ENCODE results near the gene ARL2BP. TPM values are rescaled to one million over a fixed set of nuclear protein-coding genes. Genes with fewer than 3 reads are reported as not detected.
A peak's percentile ranks its signal among the peaks of the same experiment; 100 is the strongest.

The ARL2BP gene
- total and polyA plus RNA-seq, 2 donors from 2014 or later, result 53.9 to 61.5 TPM

DNA sequence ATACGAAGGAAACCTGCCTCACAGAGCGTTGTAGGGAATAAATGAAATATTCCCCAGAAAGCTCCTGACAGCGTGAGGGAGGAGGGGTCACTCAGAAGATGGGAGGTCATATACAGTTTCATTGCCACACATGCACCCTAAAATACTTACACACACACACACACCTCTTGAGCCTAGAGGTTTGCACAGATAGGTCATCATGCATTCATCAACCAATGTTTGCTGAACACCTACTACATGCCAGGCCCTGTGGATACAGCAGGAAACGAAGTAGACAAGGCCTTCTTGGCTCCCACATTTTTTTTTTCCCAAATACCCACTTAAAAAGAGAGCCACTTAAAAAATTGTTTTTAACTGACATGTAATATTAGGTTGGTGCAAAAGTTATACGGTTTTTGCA, 40.3 kb downstream of the ARL2BP start:
- TF ChIP-seq, protein P1, sequence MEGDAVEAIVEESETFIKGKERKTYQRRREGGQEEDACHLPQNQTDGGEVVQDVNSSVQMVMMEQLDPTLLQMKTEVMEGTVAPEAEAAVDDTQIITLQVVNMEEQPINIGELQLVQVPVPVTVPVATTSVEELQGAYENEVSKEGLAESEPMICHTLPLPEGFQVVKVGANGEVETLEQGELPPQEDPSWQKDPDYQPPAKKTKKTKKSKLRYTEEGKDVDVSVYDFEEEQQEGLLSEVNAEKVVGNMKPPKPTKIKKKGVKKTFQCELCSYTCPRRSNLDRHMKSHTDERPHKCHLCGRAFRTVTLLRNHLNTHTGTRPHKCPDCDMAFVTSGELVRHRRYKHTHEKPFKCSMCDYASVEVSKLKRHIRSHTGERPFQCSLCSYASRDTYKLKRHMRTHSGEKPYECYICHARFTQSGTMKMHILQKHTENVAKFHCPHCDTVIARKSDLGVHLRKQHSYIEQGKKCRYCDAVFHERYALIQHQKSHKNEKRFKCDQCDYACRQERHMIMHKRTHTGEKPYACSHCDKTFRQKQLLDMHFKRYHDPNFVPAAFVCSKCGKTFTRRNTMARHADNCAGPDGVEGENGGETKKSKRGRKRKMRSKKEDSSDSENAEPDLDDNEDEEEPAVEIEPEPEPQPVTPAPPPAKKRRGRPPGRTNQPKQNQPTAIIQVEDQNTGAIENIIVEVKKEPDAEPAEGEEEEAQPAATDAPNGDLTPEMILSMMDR (IDR thresholded peaks at IDR 0.05; ENCODE audit: borderline replicate concordance, extremely low read depth, insufficient read depth), result no peak
- no peaks in the 10 kb centered on the region for H3K36me3 ChIP-seq (ENCODE audit: control insufficient read depth in 2 of 3, insufficient read depth in 3 of 3, low read length in 3 of 3)
- H3K4me1 ChIP-seq (ENCODE audit: control insufficient read depth in 2 of 3, insufficient read depth in 2 of 3, low read depth in 1 of 3, low read length in 3 of 3), result peaks cover 0 to 4% (median 0%) of the 10 kb centered on the region in 3 donors
- DNase-seq, result no peak
- H3K9me3 ChIP-seq (ENCODE audit: control insufficient read depth in 2 of 3, insufficient read depth in 1 of 3, low read length in 3 of 3), result no peaks in the 10 kb centered on the region
- no peaks in the 10 kb centered on the region for H3K27me3 ChIP-seq (ENCODE audit: control insufficient read depth, insufficient read depth, low read length)
- H3K27ac ChIP-seq (ENCODE audit: low read depth in 2 of 2, low read length in 2 of 2), result no peak overlapping the region
- intact Hi-C loops (cut with DNase I), result no loop called here
- FAIRE-seq, result no peak
- H3K9ac ChIP-seq (ENCODE audit: low read length in 3 of 3), result no peak overlapping the region
- H3K4me3 ChIP-seq (ENCODE audit: low read length in 3 of 3), result no peak overlapping the region

DNA sequence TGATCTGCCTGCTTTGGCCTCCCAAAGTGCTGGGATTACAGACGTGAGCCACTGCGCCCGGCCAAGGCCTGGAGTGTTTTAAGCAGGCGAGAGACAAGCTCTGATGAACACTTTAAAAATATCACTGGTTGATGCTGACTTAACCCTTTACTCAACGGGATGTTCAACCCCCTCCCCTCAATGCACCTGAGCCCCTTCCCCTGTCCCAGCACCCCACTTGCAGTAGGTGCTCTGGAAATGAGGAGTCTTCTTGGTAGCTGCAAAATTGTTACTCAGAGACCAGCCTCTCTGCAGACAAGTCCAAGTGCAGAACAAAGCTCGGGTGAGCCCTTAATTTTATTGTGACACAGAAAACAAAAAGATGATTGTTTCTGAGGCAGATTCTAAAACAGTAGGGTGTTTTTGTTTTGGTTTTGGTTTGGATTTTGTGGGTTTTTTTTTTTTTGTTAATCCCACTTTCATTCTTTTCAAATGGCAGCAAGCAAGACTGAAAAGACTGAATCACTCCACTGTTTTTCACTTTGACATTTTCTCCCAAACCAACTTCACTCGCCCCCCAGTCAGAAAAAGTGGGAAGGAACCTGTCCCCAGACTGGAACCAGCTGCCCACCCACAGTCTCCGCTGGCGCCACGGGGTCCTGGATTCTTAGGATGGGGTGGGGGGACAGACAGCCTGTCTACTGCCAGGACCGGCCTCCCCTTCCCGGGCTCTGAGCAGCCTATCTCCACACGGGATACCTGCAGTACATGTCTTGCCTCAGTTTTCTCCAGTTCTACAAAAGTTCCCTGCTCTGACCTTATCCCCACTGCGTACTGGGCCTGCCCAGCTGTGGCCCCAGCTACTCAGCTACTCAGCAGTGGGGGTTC, 44.6 kb downstream of the ARL2BP start:
- no peak overlapping the region for H3K27ac ChIP-seq (ENCODE audit: low read depth in 2 of 2, low read length in 2 of 2)
- TF ChIP-seq, protein P1 (IDR thresholded peaks at IDR 0.05; ENCODE audit: borderline replicate concordance, extremely low read depth, insufficient read depth), result no peak
- no peaks in the 10 kb centered on the region for H3K36me3 ChIP-seq (ENCODE audit: control insufficient read depth in 2 of 3, insufficient read depth in 3 of 3, low read length in 3 of 3)
- FAIRE-seq (no peak), DNase-seq (peak in 1 of 5 donors; percentile 55)
- H3K4me3 ChIP-seq (ENCODE audit: low read length in 3 of 3), result no peak overlapping the region
- peaks cover 0 to 3% (median 0%) of the 10 kb centered on the region in 3 donors for H3K4me1 ChIP-seq (ENCODE audit: control insufficient read depth in 2 of 3, insufficient read depth in 2 of 3, low read depth in 1 of 3, low read length in 3 of 3)
- intact Hi-C loops (cut with DNase I), result no loop called here
- H3K9me3 ChIP-seq (ENCODE audit: control insufficient read depth in 2 of 3, insufficient read depth in 1 of 3, low read length in 3 of 3), result no peaks in the 10 kb centered on the region
- H3K9ac ChIP-seq (ENCODE audit: low read length in 3 of 3), result no peak overlapping the region
- H3K27me3 ChIP-seq (ENCODE audit: control insufficient read depth, insufficient read depth, low read length), result no peaks in the 10 kb centered on the region

DNA sequence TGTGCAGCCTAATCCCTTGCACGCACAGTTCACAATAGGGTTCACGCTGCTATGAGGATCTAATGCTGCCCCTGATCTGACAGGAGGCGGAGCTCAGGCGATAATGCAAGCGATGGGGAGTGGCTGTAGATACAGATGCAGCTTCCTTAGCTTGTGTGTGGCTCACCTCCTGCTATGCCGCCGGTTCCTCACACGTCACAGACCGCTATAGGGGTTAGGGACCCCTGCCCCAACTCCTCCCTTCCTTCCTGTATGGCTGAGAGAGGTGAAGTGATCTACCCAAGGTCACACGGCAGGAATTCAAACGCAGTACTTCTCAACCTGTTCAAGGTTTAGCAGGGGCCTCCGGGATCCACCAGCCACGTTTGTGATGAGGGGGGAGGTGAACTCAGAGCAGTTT, 52.8 kb downstream of the ARL2BP start:
- FAIRE-seq (no peak), DNase-seq (no peak)
- no peak overlapping the region for H3K4me3 ChIP-seq (ENCODE audit: low read length in 3 of 3)
- H3K27ac ChIP-seq (ENCODE audit: low read depth in 2 of 2, low read length in 2 of 2), result no peak overlapping the region
- no peaks in the 10 kb centered on the region for H3K36me3 ChIP-seq (ENCODE audit: control insufficient read depth in 2 of 3, insufficient read depth in 3 of 3, low read length in 3 of 3)
- H3K9me3 ChIP-seq (ENCODE audit: control insufficient read depth in 2 of 3, insufficient read depth in 1 of 3, low read length in 3 of 3), result no peaks in the 10 kb centered on the region
- TF ChIP-seq, protein P1 (IDR thresholded peaks at IDR 0.05; ENCODE audit: borderline replicate concordance, extremely low read depth, insufficient read depth), result no peak
- no peak overlapping the region for H3K9ac ChIP-seq (ENCODE audit: low read length in 3 of 3)
- no peaks in the 10 kb centered on the region for H3K27me3 ChIP-seq (ENCODE audit: control insufficient read depth, insufficient read depth, low read length)
- intact Hi-C loops (cut with DNase I), result no loop called here
- H3K4me1 ChIP-seq (ENCODE audit: control insufficient read depth in 2 of 3, insufficient read depth in 2 of 3, low read depth in 1 of 3, low read length in 3 of 3), result peaks cover 0 to 5% (median 4%) of the 10 kb centered on the region in 3 donors
